PFSK-1 (cell line): ENCODE results near the gene ENKD1.

Experiments used
- FOXP2 ChIP-seq: optimal IDR thresholded peaks from 2 replicates; pipeline ENCODE3; 2011; ENCODE audit warnings: borderline replicate concordance, control low read depth, inconsistent platforms; ENCODE audit not compliant: insufficient read depth; ENCODE audit errors: extremely low read length, extremely low read depth
- POLR2AphosphoS5 ChIP-seq: IDR thresholded peaks from 2 replicates; pipeline ENCODE4 v1.6.1; 2012; ENCODE audit warnings: low read depth, mild to moderate bottlenecking, control low read depth, low read length, moderate library complexity
- SIN3A ChIP-seq: IDR thresholded peaks from 2 replicates; pipeline ENCODE4 v1.6.1; 2012; ENCODE audit warnings: mild to moderate bottlenecking, low read length, moderate library complexity, borderline replicate concordance; ENCODE audit not compliant: insufficient read depth
- TAF1 ChIP-seq: IDR thresholded peaks from 2 replicates; pipeline ENCODE4 v1.6.1; 2012; ENCODE audit warnings: low read length, control low read depth, borderline replicate concordance; ENCODE audit not compliant: insufficient read depth
- TF ChIP-seq, protein P1 (sequence below), 2 experiments: IDR thresholded peaks; 2 replicates each; pipeline versions ENCODE4 v1.6.1 to v1.8.0; 2011 to 2012; ENCODE audit warnings: low read depth in 2 of 2, low read length in 2 of 2, control low read depth in 1 of 2, inconsistent platforms in 1 of 2, mild to moderate bottlenecking in 1 of 2, moderate library complexity in 1 of 2; ENCODE audit not compliant: insufficient read depth in 1 of 2

Gene ENKD1

DNA sequence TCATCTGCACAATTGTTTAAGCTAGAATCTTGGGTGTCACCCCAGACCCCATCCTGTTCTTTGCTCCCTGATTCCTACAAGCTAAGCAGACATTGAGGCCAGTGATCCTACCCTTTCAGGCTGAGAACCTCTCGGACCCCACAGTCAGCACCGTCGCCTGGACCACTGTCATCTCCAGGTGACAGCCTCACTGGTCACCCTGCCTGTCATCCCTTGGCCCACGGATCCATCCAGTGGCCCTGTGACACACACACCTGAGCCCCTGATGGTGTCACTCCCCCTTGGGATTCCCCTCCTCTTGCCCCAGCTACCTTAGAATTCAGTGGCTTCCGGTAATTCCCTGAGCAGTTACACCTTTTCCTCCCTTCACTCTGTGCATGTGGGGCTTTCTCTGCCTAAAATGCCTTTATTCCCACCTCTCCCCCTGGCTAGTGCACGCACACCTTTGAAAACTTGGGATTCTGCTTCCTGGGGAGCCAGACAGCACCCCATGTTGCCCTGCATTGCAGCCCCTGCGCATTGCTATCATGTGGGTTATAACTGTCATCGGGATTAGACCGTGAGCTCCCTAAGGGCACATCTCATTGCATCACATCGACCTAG, 3.0 kb upstream of the ENKD1 start:
- TF ChIP-seq SIN3A (no peak), FOXP2 (no peak), POLR2AphosphoS5 (no peak), TAF1 (no peak)
- TF ChIP-seq, protein P1, sequence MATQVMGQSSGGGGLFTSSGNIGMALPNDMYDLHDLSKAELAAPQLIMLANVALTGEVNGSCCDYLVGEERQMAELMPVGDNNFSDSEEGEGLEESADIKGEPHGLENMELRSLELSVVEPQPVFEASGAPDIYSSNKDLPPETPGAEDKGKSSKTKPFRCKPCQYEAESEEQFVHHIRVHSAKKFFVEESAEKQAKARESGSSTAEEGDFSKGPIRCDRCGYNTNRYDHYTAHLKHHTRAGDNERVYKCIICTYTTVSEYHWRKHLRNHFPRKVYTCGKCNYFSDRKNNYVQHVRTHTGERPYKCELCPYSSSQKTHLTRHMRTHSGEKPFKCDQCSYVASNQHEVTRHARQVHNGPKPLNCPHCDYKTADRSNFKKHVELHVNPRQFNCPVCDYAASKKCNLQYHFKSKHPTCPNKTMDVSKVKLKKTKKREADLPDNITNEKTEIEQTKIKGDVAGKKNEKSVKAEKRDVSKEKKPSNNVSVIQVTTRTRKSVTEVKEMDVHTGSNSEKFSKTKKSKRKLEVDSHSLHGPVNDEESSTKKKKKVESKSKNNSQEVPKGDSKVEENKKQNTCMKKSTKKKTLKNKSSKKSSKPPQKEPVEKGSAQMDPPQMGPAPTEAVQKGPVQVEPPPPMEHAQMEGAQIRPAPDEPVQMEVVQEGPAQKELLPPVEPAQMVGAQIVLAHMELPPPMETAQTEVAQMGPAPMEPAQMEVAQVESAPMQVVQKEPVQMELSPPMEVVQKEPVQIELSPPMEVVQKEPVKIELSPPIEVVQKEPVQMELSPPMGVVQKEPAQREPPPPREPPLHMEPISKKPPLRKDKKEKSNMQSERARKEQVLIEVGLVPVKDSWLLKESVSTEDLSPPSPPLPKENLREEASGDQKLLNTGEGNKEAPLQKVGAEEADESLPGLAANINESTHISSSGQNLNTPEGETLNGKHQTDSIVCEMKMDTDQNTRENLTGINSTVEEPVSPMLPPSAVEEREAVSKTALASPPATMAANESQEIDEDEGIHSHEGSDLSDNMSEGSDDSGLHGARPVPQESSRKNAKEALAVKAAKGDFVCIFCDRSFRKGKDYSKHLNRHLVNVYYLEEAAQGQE (IDR thresholded peaks at IDR 0.05; ENCODE audit: insufficient read depth in 1 of 2, low read depth in 2 of 2, low read length in 2 of 2): no peak

DNA sequence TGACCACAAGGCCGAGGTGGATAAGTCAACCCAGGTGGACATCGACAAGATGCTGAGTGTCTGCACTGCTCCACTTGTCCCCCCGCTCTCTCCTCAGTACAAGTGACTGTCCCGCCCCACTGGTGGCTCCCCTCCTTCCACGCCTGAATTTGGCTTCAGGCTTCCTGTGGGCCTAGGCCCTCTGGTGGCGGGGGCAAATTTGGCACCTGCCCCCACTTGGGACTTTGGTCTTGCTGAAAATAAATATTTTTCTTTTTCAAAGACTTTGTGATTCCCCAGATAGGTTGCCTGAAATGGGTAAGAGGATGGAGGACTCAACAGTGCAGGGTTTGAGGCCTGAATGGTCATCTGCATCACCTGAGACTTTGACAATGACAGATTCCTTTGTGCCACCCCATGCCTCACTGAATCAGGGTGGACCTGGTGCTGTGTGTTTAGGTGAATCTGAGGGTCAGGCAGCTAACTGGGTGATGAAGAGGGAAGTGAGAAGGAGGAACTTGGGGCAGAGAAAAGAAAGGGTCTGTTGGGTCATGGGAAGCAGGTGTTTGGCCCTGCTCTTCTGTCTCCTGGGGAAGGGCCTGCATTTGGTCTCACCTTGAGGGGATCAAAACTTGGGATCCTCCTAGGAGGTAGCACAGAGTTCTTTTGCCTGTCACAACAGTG, 2.1 kb upstream of the ENKD1 start:
- TF ChIP-seq POLR2AphosphoS5: no peak
- TF ChIP-seq SIN3A: no peak
- TF ChIP-seq FOXP2: no peak
- no peak for TF ChIP-seq TAF1
- TF ChIP-seq, protein P1 (IDR thresholded peaks at IDR 0.05; ENCODE audit: insufficient read depth in 1 of 2, low read depth in 2 of 2, low read length in 2 of 2): no peak

DNA sequence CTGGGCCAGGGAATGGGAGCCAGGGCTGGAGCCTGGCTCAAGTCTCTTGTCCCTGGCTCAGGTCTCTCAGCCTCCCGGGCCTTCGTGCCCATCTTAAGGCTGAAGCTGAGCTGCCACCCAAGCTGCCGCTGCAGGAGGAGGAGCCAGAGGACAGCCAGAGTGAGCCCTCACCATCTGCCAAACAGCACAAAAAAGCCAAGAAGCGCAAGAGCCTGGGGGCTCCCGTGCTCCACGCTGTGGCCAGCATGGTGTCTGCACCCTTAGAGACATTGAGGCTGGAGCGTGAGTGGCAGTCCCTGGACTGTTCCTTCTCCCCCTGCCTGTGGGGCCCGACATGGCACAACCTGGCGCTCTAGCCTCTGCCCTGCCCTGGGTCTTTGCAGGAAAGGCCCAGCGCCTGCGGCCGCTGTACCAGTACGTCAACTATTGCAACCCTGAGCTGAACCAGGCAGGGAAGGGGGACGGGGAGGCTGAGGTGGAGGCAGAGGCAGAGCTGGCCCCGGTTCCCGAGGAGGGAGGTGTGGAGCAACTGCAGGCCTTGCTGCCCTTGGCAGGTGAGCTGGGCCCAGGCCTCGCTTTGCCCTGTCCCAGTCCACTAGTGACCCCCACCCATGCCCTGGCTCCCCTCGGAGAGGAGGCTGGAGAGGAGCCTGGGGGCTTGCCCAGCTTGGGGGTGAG, 1.4 kb upstream of the ENKD1 start:
- TF ChIP-seq FOXP2 (no peak), TAF1 (no peak), SIN3A (no peak), POLR2AphosphoS5 (no peak)
- TF ChIP-seq, protein P1 (IDR thresholded peaks at IDR 0.05; ENCODE audit: insufficient read depth in 1 of 2, low read depth in 2 of 2, low read length in 2 of 2): no peak

DNA sequence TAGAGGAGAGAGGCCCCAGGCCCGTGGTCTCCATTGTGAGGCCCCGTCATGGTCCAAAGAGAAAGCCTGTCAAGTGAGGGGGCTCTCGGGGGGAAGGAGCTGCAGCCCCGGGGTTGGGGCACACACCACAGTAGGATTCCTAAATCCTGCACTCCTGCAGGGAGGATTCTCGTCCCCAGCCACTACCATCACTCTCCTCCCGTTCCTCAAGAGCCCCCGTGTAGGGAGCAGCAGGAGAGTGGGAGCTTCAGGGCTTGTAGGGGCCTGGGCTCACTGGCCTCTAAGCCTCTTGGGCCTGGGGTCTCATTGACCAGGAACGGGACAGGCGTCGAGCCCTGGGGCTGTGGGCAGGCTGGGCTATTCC, 885 bp upstream of the ENKD1 start:
- TF ChIP-seq SIN3A: no peak
- TF ChIP-seq POLR2AphosphoS5: no peak
- TF ChIP-seq TAF1: no peak
- no peak for TF ChIP-seq FOXP2
- TF ChIP-seq, protein P1 (IDR thresholded peaks at IDR 0.05; ENCODE audit: insufficient read depth in 1 of 2, low read depth in 2 of 2, low read length in 2 of 2): no peak
